Pons (tissue), 1 donor: ENCODE data around the gene EDIL3.

Experiments
- DNase-seq: peaks from one replicate; pipeline ENCODE4 v3.0.0-alpha.2; 2016; ENCODE audit warnings: low spot score

Gene EDIL3

DNA sequence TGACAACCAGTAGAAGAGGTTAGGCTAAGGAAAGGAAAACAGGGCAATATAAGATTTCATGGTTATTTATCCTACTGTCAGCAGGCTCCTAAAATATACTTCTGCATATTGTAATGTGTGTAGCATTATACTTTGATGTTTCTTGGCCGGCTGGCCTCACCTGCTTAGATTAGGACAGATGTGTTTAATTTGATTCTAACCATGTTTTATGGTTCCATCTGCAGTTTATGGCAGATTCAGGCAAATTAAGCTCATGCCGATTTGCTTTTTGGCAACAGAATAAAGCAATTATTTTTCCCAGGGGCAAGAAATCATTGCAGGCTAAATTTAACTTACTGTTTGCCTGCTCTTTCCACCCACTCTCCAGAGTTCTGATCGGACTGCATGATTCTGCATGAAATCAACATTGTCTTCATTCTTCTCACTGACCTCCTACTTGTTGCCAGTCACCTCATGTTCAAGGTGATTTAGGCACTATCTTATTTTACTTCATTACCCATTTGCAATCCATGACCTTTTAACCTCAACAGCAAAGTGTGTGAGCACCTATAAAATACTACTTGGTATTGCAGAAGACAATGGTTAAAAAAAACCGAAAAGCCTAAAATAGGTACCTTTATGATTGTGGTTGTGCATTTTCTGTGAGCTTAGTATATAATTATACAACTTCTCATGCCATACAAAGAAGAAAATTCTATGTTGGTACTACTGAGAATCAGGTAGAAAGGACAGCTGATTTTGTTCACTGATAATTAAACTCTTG, 125.2 kb downstream of the EDIL3 start:
- no peak for DNase-seq

GRCh38 chr5:84257061-84257460, 127.6 kb downstream of the EDIL3 start:
- no peak for DNase-seq

DNA sequence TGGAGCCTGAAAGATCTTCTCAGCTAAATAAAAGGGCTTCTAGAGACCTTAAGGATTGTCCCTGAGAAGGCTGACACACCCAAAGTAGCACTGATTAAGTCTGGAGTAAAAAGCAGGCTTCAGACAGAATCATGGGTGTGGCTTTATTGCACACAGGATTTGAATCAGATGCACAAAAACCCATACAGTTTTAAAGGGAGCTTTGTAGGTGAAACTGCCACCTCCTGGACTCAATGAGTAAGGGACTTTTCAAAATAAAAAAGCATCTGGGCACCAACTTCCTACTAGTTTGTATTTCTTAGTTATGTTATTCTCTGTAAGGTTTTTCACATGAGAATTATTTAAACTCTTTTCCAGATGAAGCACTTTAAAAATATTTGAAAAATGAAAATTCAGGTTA, 129.4 kb downstream of the EDIL3 start:
- no peak for DNase-seq

GRCh38 chr5:84253946-84254345, 130.7 kb downstream of the EDIL3 start:
- DNase-seq, result no peak

- no peak for DNase-seq
Measured at GRCh38 chr5:84251503-84251902, 133.2 kb downstream of the EDIL3 start.

DNA sequence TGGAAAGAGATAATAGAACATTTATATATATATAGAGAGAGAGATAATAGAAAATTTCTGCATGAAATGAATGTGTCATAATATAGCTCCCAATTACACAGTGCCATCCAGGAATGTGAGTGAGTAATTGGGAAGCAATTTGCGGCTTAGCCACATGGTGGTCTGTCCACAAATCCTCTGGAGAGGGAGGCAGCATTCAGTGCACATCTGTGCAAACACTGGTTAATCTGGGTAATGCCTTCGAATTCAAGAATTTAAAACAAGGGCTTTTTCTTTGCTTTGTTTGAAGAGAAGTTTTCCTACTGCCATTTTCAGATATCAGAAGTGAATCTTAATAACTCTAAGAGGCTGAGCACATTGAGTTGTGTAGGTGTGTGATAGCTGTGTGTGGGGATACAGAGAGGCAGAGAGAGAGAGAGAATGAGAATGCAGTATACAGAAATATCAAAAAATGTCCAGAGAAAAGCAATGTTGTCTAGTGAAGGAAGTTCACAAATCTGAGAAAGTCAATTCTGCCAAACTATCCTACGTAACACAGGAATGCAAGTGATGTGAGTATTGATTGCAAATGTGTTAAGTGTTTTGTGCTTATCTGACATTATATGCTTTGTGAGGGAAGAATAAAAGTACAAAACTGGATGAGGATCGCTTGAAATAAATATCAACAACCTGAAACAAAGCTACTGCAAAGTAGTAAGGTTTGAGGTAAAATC, 134.6 kb downstream of the EDIL3 start:
- no peak for DNase-seq

DNA sequence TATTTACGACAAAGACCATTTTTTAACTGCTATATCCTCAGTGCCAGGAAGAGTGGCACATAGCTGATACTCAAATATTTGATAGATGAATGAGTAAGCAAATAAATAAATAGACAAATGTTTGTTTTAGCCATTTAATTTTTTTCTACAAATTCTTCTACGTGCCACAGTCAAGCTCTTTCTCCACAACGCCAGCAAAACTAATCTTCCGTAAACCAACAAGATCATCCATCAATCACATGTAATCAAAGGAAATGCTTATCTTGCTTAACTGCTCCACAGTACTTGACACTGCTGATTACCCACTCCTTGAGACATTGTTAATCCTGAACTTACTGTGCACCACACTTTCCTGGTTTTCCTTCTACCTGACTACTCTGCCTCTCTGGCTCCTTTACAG, 136.7 kb downstream of the EDIL3 start:
- DNase-seq, result no peak

DNA sequence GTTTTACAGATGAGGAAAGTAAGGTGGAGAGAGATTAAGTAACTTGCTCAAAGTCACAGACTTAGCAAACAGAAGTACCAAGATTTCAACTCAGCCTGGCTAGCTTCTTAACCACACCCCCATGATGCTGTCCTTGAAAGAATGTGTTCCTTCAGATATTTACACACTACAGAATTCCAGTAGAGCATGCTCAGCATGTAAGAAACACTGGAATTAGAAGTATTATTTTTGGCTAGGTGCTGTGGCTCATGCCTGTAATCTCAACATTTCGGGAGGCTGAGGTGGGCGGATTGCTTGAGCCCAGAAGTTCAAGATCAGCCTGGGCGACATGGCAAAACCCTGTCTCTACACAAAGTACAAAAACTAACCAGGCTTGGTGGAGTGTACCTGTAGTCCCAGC, 142.4 kb downstream of the EDIL3 start:
- no peak for DNase-seq

DNA sequence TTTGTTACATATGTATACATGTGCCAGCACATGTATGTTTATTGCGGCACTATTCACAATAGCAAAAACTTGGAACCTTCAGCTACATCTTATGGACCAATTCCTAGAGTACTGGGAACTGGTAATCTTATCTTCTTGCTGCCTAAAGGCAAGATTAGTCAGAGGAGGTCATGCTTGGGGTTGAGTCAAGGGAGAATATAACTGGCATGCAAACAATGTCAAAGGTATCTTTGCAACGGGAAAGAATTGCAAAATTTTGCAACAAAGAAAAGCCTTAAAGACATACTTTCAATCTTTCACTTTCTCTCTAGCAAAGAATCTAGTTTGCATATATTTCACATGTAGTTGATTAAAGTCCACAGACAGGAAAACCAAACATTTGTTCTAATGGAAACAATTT, 145.2 kb downstream of the EDIL3 start:
- DNase-seq, result no peak

DNA sequence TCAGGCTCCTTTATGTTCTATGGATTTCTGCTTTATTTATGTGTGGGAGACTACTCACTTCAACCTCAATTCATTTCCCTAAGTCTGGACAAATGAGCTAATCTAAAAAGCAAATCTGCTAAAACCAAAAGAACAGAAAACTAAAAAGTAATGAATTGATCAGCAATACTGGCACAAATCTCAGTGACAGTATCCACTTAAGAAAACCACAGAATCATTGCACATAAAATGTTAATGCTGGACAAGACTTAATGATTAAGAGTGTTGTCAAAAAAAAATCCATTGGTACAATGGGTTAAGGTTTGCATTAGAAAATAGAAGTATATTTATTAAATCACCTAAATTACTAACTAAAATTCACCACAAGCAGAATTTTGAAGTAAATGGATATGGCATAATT, 147.6 kb downstream of the EDIL3 start:
- no peak for DNase-seq

DNA sequence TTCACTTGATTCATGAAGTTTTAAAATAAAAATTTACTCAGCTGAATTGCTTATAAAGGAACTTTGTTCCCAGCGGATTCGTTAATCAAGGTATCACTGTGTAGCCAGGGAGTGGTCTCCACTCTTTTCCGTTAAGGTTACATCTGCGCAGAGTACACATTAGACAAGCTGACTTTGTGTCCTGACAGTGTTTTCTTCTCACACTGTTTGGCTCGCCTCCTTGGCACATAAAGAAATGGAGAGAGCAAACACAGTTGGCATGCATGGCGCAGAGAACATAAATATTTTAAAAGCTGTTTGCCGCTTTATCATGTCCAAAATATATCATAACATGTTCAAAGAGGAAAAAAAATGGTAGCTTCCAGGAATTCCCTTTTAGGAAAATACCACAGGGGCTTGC, 153.2 kb downstream of the EDIL3 start:
- DNase-seq, result peak; percentile 37

DNA sequence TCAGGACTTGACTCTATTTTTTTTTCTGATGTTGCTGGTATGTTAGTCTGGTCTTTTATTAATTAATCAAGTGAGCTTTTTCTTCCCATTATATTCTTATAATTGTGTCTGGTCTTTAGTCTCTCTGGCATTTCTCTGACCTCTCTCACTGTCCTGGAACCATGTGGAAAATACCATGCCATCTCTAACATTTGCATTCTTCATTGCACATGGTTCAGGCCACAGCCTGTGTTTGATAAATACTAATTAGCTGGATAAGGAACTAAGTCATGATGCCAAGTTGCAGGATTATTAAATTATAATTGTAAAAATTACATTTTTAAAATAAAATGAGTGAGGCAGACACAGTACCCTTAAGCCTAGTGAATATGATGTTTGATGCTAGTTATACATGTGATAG, 155.6 kb downstream of the EDIL3 start:
- no peak for DNase-seq

DNA sequence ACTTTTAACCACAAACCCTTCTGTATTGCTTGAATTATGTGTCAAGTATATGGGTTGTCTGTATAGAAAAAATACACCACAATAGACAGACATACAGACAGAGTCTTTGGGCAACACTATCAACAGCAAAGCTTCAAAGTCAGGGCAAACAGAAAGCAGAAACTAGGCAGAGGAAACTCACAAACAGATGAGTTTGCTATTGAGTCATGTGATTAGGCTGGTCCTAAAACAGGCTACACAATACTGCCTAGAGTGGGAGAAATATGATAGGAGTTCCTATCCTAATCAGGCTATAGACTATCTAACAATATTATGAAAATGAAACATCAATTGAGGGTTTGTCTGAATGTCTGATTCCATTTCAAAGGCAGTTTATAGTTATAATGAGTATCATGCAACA, 156.4 kb downstream of the EDIL3 start:
- DNase-seq, result no peak

- DNase-seq, result no peak
Measured at GRCh38 chr5:84227236-84227635, 157.4 kb downstream of the EDIL3 start.

DNA sequence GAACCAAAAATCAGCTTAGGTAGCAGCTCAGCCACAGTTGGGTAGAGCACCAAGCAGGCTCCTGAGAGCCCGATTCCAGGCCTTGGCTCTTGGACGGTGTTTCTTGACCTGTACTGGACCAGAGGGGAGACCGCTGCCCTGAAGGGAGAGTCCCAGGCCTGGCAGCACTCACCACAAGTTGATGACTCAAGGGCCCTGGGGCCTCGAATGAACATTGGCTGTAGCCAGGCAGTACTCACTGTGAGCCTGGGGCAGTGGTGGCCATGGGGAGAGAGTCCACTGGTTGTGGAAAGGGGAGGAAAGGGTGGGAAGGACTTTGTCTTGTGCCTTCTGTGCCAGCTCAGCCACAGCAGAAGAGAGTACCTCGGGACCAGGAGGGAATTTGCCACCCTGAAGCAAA, 166.1 kb downstream of the EDIL3 start:
- DNase-seq, result no peak

GRCh38 chr5:84215521-84215920, 169.2 kb downstream of the EDIL3 start:
- no peak for DNase-seq

GRCh38 chr5:84213861-84214260, 170.8 kb downstream of the EDIL3 start:
- no peak for DNase-seq

DNA sequence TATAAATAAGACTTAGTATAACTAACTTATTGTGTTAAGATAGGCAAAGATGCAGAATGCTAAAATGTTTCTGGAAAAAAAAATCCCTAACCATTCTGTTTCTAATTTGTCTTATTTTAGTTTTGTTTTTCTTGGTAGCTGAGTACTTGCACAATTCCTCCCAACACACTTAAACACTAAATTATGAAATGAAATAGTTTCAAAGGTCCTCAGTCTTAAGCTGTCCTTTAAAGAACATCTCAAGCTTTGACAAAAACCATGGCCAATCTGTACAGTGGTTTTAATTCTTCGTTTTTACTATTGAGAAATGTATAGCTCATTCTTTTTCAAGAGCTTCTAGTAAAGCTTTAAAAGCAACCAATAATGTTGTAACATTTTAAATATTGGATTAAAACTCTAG, 171.5 kb downstream of the EDIL3 start:
- DNase-seq, result no peak

- DNase-seq, result no peak
Measured at GRCh38 chr5:84204772-84205171, 179.9 kb downstream of the EDIL3 start.

DNA sequence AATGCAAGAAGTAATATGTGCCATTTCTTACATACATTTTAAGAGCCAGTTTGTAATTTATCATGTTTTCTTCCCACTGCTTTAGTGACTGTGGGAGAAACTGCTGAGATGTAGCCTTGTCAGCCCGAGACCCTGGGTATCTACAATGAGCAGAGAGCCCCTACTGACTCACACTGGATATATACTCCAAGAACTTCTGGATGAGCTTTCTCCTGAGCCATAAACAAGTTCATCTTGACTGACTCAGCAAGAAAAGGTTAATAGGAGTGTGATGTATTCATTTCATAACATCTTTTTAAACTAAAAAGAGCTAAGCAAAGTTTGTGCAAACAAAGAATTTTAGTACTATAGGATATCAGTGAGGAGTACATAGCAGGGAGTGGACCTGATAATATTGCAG, 182.5 kb downstream of the EDIL3 start:
- DNase-seq, result no peak

- no peak for DNase-seq
Measured at GRCh38 chr5:84197538-84197937, 187.1 kb downstream of the EDIL3 start.

GRCh38 chr5:84191281-84191680, 193.4 kb downstream of the EDIL3 start:
- no peak for DNase-seq

- no peak for DNase-seq
Measured at GRCh38 chr5:84184857-84185256, 199.8 kb downstream of the EDIL3 start.

DNA sequence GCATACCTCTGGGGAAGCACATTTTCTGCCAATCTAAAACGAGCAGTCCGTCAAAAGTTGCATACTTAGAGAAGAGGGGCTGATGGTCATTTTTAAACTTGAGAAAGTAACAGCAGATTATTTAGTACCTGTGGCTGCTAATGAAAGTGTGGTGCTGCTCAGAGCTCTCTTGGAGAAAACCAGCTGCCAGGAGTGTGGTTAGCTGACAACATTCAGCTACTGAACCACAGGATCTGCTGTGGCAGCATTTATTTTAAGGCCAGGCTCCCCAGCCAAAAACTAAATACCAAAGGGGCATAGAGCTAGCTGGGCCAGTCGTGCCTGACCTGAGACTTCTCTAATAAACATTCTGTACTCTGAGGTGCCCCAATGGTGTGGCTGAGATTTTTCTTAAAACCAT, 203.6 kb downstream of the EDIL3 start:
- DNase-seq, result no peak
